ENCODE data around the gene GPR171. TPM values are rescaled to one million over a fixed set of nuclear protein-coding genes. Genes with fewer than 3 reads are reported as not detected.

The GPR171 gene
- total RNA-seq, 6 experiments from 2014 or later = not detected

DNA sequence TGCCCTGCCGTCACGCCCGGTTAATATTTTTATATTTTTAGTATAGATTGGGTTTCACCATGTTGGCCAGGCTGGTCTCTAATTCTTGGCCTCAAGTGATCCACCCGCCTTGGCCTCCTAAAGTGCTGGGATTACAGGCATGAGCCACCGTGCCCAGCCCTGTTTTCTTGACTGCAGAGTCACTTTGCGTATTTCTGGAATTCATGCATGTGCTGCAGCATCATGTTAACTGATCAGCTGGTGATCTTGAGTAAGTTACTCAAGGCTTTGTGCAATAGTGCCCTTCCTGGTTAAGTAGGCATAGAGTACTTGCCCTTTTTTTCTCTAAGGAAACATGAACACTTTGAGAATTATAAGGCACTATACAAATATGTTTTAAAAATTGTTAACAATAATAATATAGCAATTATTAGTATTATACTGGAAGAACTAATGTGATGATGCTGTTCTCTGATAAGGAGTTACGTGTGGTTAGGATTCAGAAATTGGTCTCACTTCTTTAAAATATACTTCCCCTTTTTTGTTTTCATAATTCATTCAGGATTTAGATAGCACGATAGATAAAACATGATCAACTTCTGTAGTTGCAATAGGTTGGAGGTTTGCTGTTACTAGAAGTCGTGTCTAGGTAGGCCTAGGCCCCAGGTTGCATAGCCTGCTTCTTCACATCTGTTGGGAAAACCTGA is 33.6 kb downstream of the GPR171 start:
- TF ChIP-seq, protein P1, sequence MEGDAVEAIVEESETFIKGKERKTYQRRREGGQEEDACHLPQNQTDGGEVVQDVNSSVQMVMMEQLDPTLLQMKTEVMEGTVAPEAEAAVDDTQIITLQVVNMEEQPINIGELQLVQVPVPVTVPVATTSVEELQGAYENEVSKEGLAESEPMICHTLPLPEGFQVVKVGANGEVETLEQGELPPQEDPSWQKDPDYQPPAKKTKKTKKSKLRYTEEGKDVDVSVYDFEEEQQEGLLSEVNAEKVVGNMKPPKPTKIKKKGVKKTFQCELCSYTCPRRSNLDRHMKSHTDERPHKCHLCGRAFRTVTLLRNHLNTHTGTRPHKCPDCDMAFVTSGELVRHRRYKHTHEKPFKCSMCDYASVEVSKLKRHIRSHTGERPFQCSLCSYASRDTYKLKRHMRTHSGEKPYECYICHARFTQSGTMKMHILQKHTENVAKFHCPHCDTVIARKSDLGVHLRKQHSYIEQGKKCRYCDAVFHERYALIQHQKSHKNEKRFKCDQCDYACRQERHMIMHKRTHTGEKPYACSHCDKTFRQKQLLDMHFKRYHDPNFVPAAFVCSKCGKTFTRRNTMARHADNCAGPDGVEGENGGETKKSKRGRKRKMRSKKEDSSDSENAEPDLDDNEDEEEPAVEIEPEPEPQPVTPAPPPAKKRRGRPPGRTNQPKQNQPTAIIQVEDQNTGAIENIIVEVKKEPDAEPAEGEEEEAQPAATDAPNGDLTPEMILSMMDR (IDR thresholded peaks at IDR 0.05) = no peak
- Mint-ChIP-seq H3K27me3 (ENCODE audit: insufficient read depth) (no peaks in the 10 kb centered on the region; the same call in none of the 2 replicates), H3K9me3 (no peaks in the 10 kb centered on the region), H3K4me1 (ENCODE audit: low read depth) (0 out of 2 replicates have a peak, but pooled peaks cover 4% of the 10 kb centered on the region), H3K27ac (no peak overlapping the region), H3K36me3 (ENCODE audit: low read depth) (no peaks in the 10 kb centered on the region), H3K4me3 (no peak overlapping the region)
- no peak for DNase-seq

DNA sequence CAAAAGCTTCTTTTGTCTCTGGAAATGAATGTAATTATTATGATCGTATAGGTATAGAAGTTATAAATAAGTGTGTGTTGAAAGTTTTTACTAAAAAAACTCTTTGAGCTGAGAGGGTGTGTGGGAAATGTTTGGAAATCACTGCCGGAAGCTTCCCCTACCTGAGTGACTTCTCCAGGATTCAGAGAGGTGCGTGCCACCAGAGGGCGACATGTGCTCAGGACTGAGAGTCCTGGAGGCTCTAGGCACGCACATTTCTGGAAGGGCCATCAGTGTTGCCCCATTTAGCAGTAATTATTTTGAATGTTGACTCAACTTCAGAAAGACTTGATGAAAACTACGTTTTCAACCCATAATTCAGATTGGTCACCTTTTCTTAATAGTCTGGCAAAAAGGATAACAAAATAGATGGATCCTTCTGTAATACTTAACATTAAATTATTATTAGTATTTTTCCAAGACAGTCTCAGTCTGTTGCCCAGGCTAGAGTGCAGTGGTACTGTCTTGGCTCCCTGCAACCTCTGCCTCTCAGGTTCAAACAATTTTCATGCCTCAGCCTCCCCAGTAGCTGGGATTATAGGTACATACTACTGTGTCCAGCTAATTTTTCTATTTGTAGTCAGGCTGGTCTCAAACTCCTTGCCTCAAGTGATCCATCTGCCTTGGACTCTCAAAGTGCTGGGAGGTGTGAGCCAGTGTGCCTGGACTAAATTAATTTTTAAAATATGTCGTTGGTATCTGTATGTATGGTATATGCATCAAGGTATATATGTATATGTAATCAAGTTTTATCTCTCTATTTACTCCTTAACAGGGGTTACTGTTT is 34.5 kb downstream of the GPR171 start:
- peak; percentile 53 for DNase-seq
- no peaks in the 10 kb centered on the region; the same call in 1 of the 2 replicates for H3K27me3 Mint-ChIP-seq (ENCODE audit: insufficient read depth)
- 0 out of 2 replicates have a peak, but pooled peaks cover 4% of the 10 kb centered on the region for H3K4me1 Mint-ChIP-seq (ENCODE audit: low read depth)
- H3K27ac Mint-ChIP-seq = no peak overlapping the region
- H3K9me3 Mint-ChIP-seq = no peaks in the 10 kb centered on the region
- no peak overlapping the region for H3K4me3 Mint-ChIP-seq
- TF ChIP-seq, protein P1 (IDR thresholded peaks at IDR 0.05) = peak; percentile 93
- no peaks in the 10 kb centered on the region for H3K36me3 Mint-ChIP-seq (ENCODE audit: low read depth)

DNA sequence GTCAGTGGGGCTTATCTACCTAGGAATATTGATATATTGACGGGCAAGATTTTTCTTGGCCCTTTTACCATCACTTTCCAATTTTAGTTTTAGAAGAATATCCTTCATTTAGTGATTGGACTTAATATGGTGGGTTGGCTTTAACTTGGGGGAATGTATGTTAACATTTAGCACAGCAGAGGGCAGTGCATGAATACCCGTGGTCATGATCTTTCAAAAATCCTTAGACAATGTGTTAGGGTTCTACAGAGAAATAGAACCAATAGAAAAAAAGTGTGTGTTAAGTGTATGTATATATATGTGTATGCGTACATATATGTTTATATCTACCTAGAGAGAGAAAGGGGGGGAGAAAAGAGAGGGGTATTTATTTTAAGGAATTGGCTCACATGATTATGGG is 36.9 kb downstream of the GPR171 start:
- H3K27ac Mint-ChIP-seq = no peak overlapping the region
- no peak for DNase-seq
- H3K27me3 Mint-ChIP-seq (ENCODE audit: insufficient read depth) = peaks cover 4% of the 10 kb centered on the region
- TF ChIP-seq, protein P1 (IDR thresholded peaks at IDR 0.05) = peak; percentile 61
- H3K4me1 Mint-ChIP-seq (ENCODE audit: low read depth) = 0 out of 2 replicates have a peak, but pooled peaks cover 4% of the 10 kb centered on the region
- H3K9me3 Mint-ChIP-seq = no peaks in the 10 kb centered on the region
- H3K36me3 Mint-ChIP-seq (ENCODE audit: low read depth) = no peaks in the 10 kb centered on the region
- no peak overlapping the region for H3K4me3 Mint-ChIP-seq

DNA sequence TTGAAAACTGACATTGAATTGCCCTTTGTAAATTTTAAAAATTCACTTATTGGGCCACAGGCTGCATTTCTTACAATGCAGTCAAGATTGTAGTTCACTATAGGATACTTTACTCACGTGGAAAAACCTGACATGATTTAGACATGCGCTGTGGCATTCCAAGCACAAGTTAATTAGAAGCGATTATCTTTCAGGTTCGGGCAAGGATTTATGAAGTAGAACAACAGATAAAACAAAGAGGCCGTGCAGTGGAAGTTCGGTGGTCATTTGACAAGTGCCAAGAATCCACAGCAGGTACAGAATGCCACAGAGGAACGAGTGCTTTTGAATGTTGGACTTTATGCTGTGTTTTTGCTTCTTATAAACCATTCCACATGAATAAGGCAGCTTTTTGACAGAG is 37.8 kb downstream of the GPR171 start:
- Mint-ChIP-seq H3K27me3 (ENCODE audit: insufficient read depth) (peaks cover 4% of the 10 kb centered on the region), H3K27ac (no peak overlapping the region), H3K9me3 (no peaks in the 10 kb centered on the region), H3K4me3 (no peak overlapping the region), H3K4me1 (ENCODE audit: low read depth) (no peaks in the 10 kb centered on the region), H3K36me3 (ENCODE audit: low read depth) (no peaks in the 10 kb centered on the region)
- TF ChIP-seq, protein P1 (IDR thresholded peaks at IDR 0.05) = no peak
- DNase-seq = no peak

DNA sequence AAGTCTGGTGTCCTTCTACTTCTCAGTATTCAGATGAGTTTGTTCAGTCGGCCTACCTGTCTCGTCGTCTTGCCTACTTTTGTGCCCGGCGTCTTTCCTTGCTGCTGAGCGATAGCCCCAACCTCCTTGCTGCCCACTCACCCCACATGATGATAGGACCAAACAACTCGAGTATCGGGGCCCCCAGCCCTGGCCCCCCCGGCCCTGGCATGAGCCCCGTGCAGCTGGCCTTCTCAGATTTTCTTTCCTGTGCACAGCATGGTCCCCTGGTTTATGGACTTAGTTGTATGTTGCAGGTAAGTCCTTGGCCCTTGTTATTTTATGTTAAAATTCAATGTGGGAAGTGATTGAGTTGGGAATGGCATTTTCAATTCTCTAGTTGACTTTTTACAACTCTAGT is 43.2 kb downstream of the GPR171 start:
- Mint-ChIP-seq H3K4me1 (ENCODE audit: low read depth) (peaks cover 12% of the 10 kb centered on the region), H3K27ac (no peak overlapping the region)
- TF ChIP-seq, protein P1 (IDR thresholded peaks at IDR 0.05) = no peak

More for the DNA sequence above, 43.2 kb downstream of the GPR171 start:
- Mint-ChIP-seq H3K27me3 (ENCODE audit: insufficient read depth) (peaks cover 7% of the 10 kb centered on the region), H3K4me3 (no peak overlapping the region), H3K36me3 (ENCODE audit: low read depth) (no peaks in the 10 kb centered on the region), H3K9me3 (no peaks in the 10 kb centered on the region)
- DNase-seq = no peak

Measured in HFFc6 (cell line).